T-helper 17 cell (primary cell): ENCODE measurements around the gene MAPK9. TPM values are rescaled to one million over a fixed set of nuclear protein-coding genes. Genes with fewer than 3 reads are reported as not detected.
"Not testable (repeated sequence)": the region's sequence is repeated elsewhere in the genome, so short reads cannot be mapped to it uniquely, and the experiment has no call there.

ENCODE experiments used
- ATAC-seq: fragments of 150-1000 bp; cut with Tn5 transposase; 2 replicates; pipeline ENCODE4 v1.10.0; 2021; ENCODE audit warnings: mild to moderate bottlenecking, moderate library complexity
- DNase-seq, 3 donors: peaks; one replicate each; pipeline versions ENCODE4 v3.0.0 to v3.0.0-alpha.2; 2020 to 2021
- H3K9me3 ChIP-seq: one replicate; pipeline ENCODE4 v1.7.0; 2013; ENCODE audit warnings: low read length, mild to moderate bottlenecking; ENCODE audit not compliant: control insufficient read depth, poor library complexity, severe bottlenecking
- H3K27ac Mint-ChIP-seq: one replicate; pipeline ENCODE4 v1.8.0; 2022; ENCODE audit warnings: mild to moderate bottlenecking, moderate library complexity, mixed read lengths
- H3K27me3 Mint-ChIP-seq: one replicate; pipeline ENCODE4 v1.8.0; 2022; ENCODE audit warnings: mixed read lengths
- H3K36me3 Mint-ChIP-seq: one replicate; pipeline ENCODE4 v1.8.0; 2022; ENCODE audit warnings: low read depth, mixed read lengths
- H3K4me1 Mint-ChIP-seq: one replicate; pipeline ENCODE4 v1.8.0; 2022; ENCODE audit warnings: mild to moderate bottlenecking, mixed read lengths
- H3K4me3 Mint-ChIP-seq: one replicate; pipeline ENCODE4 v1.8.0; 2022; ENCODE audit warnings: mild to moderate bottlenecking, moderate library complexity, mixed read lengths
- total RNA-seq, 4 donors: library from RNA in 2 of 4; stranded (reverse) in 2 of 4; gene quantifications; one replicate each; pipeline ENCODE4 v1.2.3 and lab custom pipeline; 2022 to 2026

MAPK9 gene
- total RNA-seq, 2 donors from 2014 or later: 24.3 to 25.1 TPM

GRCh38 chr5:180316586-180316985 lies 24.7 kb upstream of the MAPK9 start:
- Mint-ChIP-seq H3K36me3 (no peaks in the 10 kb centered on the region), H3K4me3 (no peak overlapping the region), H3K27ac (no peak overlapping the region), H3K27me3 (peaks cover 9% of the 10 kb centered on the region), H3K4me1 (peaks cover 5% of the 10 kb centered on the region)
- no peak for ATAC-seq
- no peak for DNase-seq
- H3K9me3 ChIP-seq: no peaks in the 10 kb centered on the region

GRCh38 chr5:180315762-180316212 lies 23.9 kb upstream of the MAPK9 start:
- no peaks in the 10 kb centered on the region for H3K9me3 ChIP-seq
- DNase-seq: peak; percentile 57 to 76 (median 61)
- Mint-ChIP-seq H3K27ac (peak overlapping the region; percentile 39), H3K36me3 (peaks cover 2% of the 10 kb centered on the region), H3K4me1 (peaks cover 5% of the 10 kb centered on the region), H3K4me3 (peak overlapping the region; percentile 31), H3K27me3 (peaks cover 9% of the 10 kb centered on the region)
- ATAC-seq: peak; percentile 94

- H3K9me3 ChIP-seq: no peaks in the 10 kb centered on the region
- H3K4me3 Mint-ChIP-seq: no peak overlapping the region
- DNase-seq (peak in 1 of 3 donors; percentile 59), ATAC-seq (no peak)
- peaks cover 2% of the 10 kb centered on the region for H3K36me3 Mint-ChIP-seq
- peaks cover 4% of the 10 kb centered on the region for H3K27me3 Mint-ChIP-seq
- no peak overlapping the region for H3K27ac Mint-ChIP-seq
- peaks cover 3% of the 10 kb centered on the region for H3K4me1 Mint-ChIP-seq
These were observed 22.0 kb upstream of the MAPK9 start for GRCh38 chr5:180313677-180314505.

- Mint-ChIP-seq H3K4me1 (peaks cover 3% of the 10 kb centered on the region), H3K36me3 (peaks cover 2% of the 10 kb centered on the region), H3K4me3 (no peak overlapping the region), H3K27me3 (peaks cover 4% of the 10 kb centered on the region), H3K27ac (no peak overlapping the region)
- no peaks in the 10 kb centered on the region for H3K9me3 ChIP-seq
- no peak for ATAC-seq
- DNase-seq: no peak
These were observed 19.3 kb upstream of the MAPK9 start for GRCh38 chr5:180311216-180311615.

- peaks cover 5% of the 10 kb centered on the region for H3K27me3 Mint-ChIP-seq
- peaks cover 2% of the 10 kb centered on the region for H3K36me3 Mint-ChIP-seq
- no peaks in the 10 kb centered on the region for H3K4me1 Mint-ChIP-seq
- H3K27ac Mint-ChIP-seq: no peak overlapping the region
- H3K9me3 ChIP-seq: no peaks in the 10 kb centered on the region
- no peak for DNase-seq
- ATAC-seq: no peak
- no peak overlapping the region for H3K4me3 Mint-ChIP-seq
These were observed 14.9 kb upstream of the MAPK9 start for GRCh38 chr5:180306796-180307195.

GRCh38 chr5:180305481-180305880 lies 13.6 kb upstream of the MAPK9 start:
- Mint-ChIP-seq H3K36me3 (no peaks in the 10 kb centered on the region), H3K27me3 (peaks cover 15% of the 10 kb centered on the region), H3K27ac (no peak overlapping the region), H3K4me3 (no peak overlapping the region), H3K4me1 (no peaks in the 10 kb centered on the region)
- no peaks in the 10 kb centered on the region for H3K9me3 ChIP-seq
- no peak for ATAC-seq
- no peak for DNase-seq

GRCh38 chr5:180304431-180305375 lies 12.8 kb upstream of the MAPK9 start:
- no peaks in the 10 kb centered on the region for H3K4me1 Mint-ChIP-seq
- H3K4me3 Mint-ChIP-seq: no peak overlapping the region
- H3K36me3 Mint-ChIP-seq: no peaks in the 10 kb centered on the region
- H3K27ac Mint-ChIP-seq: no peak overlapping the region
- H3K9me3 ChIP-seq: no peaks in the 10 kb centered on the region
- DNase-seq (no peak), ATAC-seq (no peak)
- peaks cover 15% of the 10 kb centered on the region for H3K27me3 Mint-ChIP-seq

- H3K36me3 Mint-ChIP-seq: no peaks in the 10 kb centered on the region
- no peaks in the 10 kb centered on the region for H3K9me3 ChIP-seq
- H3K4me3 Mint-ChIP-seq: no peak overlapping the region
- no peaks in the 10 kb centered on the region for H3K4me1 Mint-ChIP-seq
- ATAC-seq (no peak), DNase-seq (no peak)
- H3K27me3 Mint-ChIP-seq: peaks cover 23% of the 10 kb centered on the region
- H3K27ac Mint-ChIP-seq: no peak overlapping the region
These were observed 12.1 kb upstream of the MAPK9 start for GRCh38 chr5:180304016-180304292.

- H3K27ac Mint-ChIP-seq: no peak overlapping the region
- no peaks in the 10 kb centered on the region for H3K4me1 Mint-ChIP-seq
- H3K27me3 Mint-ChIP-seq: peaks cover 25% of the 10 kb centered on the region
These were observed 11.5 kb upstream of the MAPK9 start for GRCh38 chr5:180303226-180304015.

GRCh38 chr5:180302256-180302655 lies 10.4 kb upstream of the MAPK9 start:
- H3K36me3 Mint-ChIP-seq: no peaks in the 10 kb centered on the region
- no peak for DNase-seq
- no peaks in the 10 kb centered on the region for H3K9me3 ChIP-seq
- ATAC-seq: no peak
- peaks cover 31% of the 10 kb centered on the region for H3K27me3 Mint-ChIP-seq
- H3K4me3 Mint-ChIP-seq: no peak overlapping the region
- H3K4me1 Mint-ChIP-seq: peaks cover 2% of the 10 kb centered on the region
- H3K27ac Mint-ChIP-seq: no peak overlapping the region

More at GRCh38 chr5:180303226-180304015, 11.5 kb upstream of the MAPK9 start:
- no peaks in the 10 kb centered on the region for H3K36me3 Mint-ChIP-seq
- H3K9me3 ChIP-seq: no peaks in the 10 kb centered on the region
- ATAC-seq (no peak), DNase-seq (no peak)
- no peak overlapping the region for H3K4me3 Mint-ChIP-seq

- Mint-ChIP-seq H3K4me3 (no peak overlapping the region), H3K27ac (no peak overlapping the region), H3K4me1 (peaks cover 2% of the 10 kb centered on the region), H3K36me3 (no peaks in the 10 kb centered on the region), H3K27me3 (peaks cover 31% of the 10 kb centered on the region)
- no peaks in the 10 kb centered on the region for H3K9me3 ChIP-seq
- DNase-seq: no peak
- ATAC-seq: no peak
These were observed 9.4 kb upstream of the MAPK9 start for GRCh38 chr5:180301253-180301652.

- H3K4me1 Mint-ChIP-seq: peaks cover 2% of the 10 kb centered on the region
- H3K4me3 Mint-ChIP-seq: no peak overlapping the region
- no peaks in the 10 kb centered on the region for H3K36me3 Mint-ChIP-seq
- DNase-seq (no peak), ATAC-seq (no peak)
- H3K27ac Mint-ChIP-seq: no peak overlapping the region
- H3K9me3 ChIP-seq: no peaks in the 10 kb centered on the region
- peaks cover 27% of the 10 kb centered on the region for H3K27me3 Mint-ChIP-seq
These were observed 7.6 kb upstream of the MAPK9 start for GRCh38 chr5:180299526-180299925.

- not testable (repeated sequence) for H3K27ac Mint-ChIP-seq
These were observed 7.1 kb upstream of the MAPK9 start for GRCh38 chr5:180299014-180299413.

More at GRCh38 chr5:180299014-180299413, 7.1 kb upstream of the MAPK9 start:
- H3K27me3 Mint-ChIP-seq: peaks cover 27% of the 10 kb centered on the region
- not testable (repeated sequence) for H3K36me3 Mint-ChIP-seq, H3K9me3 ChIP-seq, DNase-seq, ATAC-seq, H3K4me3 Mint-ChIP-seq, H3K4me1 Mint-ChIP-seq
